MM.1S (cell line): ENCODE results near the gene SREBF2.

Source experiments
- DNase-seq: peaks from one replicate; pipeline ENCODE4 v3.0.0-alpha.2; 2015
- H2AFZ ChIP-seq: fragments of 300-600 bp; sonication (generic); 2 replicates; pipeline ENCODE4 v1.6.0; 2016; ENCODE audit warnings: antibody characterized with exemption, low read length
- H3F3A ChIP-seq: fragments of 300-600 bp; sonication (generic); 2 replicates; pipeline ENCODE4 v1.6.1; 2016; ENCODE audit warnings: mild to moderate bottlenecking, antibody characterized with exemption, low read length, moderate library complexity, mixed read lengths; ENCODE audit not compliant: insufficient read depth
- H3K27ac ChIP-seq: fragments of 300-600 bp; sonication (generic); 2 replicates; pipeline ENCODE4 v1.5.1; 2016; ENCODE audit warnings: mild to moderate bottlenecking, low read length
- H3K27me3 ChIP-seq: fragments of 300-600 bp; sonication (generic); replicated peaks from 2 replicates; pipeline ENCODE4 v1.6.0; 2016; ENCODE audit warnings: low read length; ENCODE audit not compliant: insufficient read depth
- H3K36me3 ChIP-seq: fragments of 300-600 bp; sonication (generic); replicated peaks from 2 replicates; pipeline ENCODE4 v1.6.1; 2016; ENCODE audit warnings: mild to moderate bottlenecking, low read length, mixed read lengths; ENCODE audit not compliant: insufficient read depth
- H3K4me1 ChIP-seq: fragments of 300-600 bp; sonication (generic); 2 replicates; pipeline ENCODE4 v1.6.1; 2016; ENCODE audit warnings: low read length, mixed read lengths
- H3K4me2 ChIP-seq: fragments of 300-600 bp; sonication (generic); 2 replicates; pipeline ENCODE4 v1.6.0; 2016; ENCODE audit warnings: low read depth, low read length
- H3K4me3 ChIP-seq: fragments of 300-600 bp; sonication (generic); 2 replicates; pipeline ENCODE4 v1.5.1; 2016; ENCODE audit warnings: low read length, mixed read lengths
- H3K79me2 ChIP-seq: fragments of 300-600 bp; sonication (generic); 2 replicates; pipeline ENCODE4 v1.6.1; 2016; ENCODE audit warnings: mixed run types, low read length, mixed read lengths
- H3K9ac ChIP-seq: fragments of 300-600 bp; sonication (generic); 2 replicates; pipeline ENCODE4 v1.6.1; 2016; ENCODE audit warnings: low read length, mixed read lengths
- H3K9me2 ChIP-seq: fragments of 300-600 bp; sonication (generic); replicated peaks from 2 replicates; pipeline ENCODE4 v1.6.1; 2016; ENCODE audit warnings: mild to moderate bottlenecking, low read length, mixed read lengths; ENCODE audit not compliant: insufficient read depth
- H3K9me3 ChIP-seq: fragments of 300-600 bp; sonication (generic); replicated peaks from 2 replicates; pipeline ENCODE4 v1.6.1; 2016; ENCODE audit warnings: mild to moderate bottlenecking, low read length, mixed read lengths; ENCODE audit not compliant: insufficient read depth
- H4K20me1 ChIP-seq: fragments of 300-600 bp; sonication (generic); 2 replicates; pipeline ENCODE4 v1.6.1; 2016; ENCODE audit warnings: mild to moderate bottlenecking, low read length, moderate library complexity, mixed read lengths; ENCODE audit not compliant: insufficient read depth
- EZH2 ChIP-seq: fragments of 300-600 bp; sonication (generic); optimal IDR thresholded peaks from 2 replicates; pipeline ENCODE3; 2017; ENCODE audit warnings: low read depth, mild to moderate bottlenecking, antibody characterized with exemption, low read length, mixed read lengths
- EZH2phosphoT487 ChIP-seq: fragments of 300-600 bp; sonication (generic); IDR thresholded peaks from 2 replicates; pipeline ENCODE4 v1.6.1; 2018; ENCODE audit warnings: antibody characterized with exemption, low read length
- TF ChIP-seq, protein P1 (sequence below): fragments of 300-600 bp; sonication (generic); IDR thresholded peaks from 2 replicates; pipeline ENCODE4 v1.5.1; 2016; ENCODE audit warnings: antibody characterized with exemption, low read length, mixed read lengths

The SREBF2 gene

DNA sequence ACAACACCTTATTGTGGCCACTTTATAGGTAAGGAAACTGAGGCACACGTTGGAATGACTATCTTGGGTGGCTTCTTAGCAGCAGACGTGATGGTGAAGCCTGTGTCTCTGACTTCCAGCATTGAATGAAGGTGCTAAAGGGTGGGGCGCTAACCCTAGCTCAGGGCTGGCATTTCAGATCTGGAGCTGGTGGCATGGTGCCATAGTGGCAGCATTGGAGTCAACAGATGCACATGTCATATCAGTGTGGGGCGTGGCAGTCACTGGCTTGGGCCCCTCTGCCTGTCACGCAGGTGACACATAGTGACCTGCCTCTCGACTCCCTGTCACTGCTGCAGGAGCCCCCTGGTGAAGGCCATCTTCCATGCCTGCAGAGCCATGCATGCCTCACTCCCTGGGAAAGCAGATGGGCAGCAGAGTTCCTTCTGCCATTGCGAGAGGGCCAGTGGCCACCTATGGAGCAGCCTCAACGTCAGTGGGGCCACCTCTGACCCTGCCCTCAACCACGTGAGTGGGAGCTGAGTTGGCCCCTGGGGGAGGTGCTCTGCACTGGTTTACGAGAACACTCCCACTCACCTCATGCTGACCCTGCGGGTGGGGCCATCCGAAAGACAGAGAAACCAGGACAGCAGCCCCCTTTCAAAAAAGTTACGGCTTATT lies 67.2 kb downstream of the SREBF2 start:
- Histone ChIP-seq H2AFZ (no peak overlapping the region), H3K9me2 (no peaks in the 10 kb centered on the region), H3K36me3 (peaks cover 14% of the 10 kb centered on the region), H3K4me2 (no peak overlapping the region), H3K4me1 (no peaks in the 10 kb centered on the region), H3F3A (no peaks in the 10 kb centered on the region; the same call in 1 of the 2 replicates), H3K27me3 (no peaks in the 10 kb centered on the region), H4K20me1 (no peaks in the 10 kb centered on the region), H3K9me3 (no peaks in the 10 kb centered on the region), H3K27ac (no peak overlapping the region), H3K4me3 (no peak overlapping the region), H3K79me2 (no peaks in the 10 kb centered on the region), H3K9ac (no peak overlapping the region)
- DNase-seq = no peak
- TF ChIP-seq EZH2 (no peak), EZH2phosphoT487 (no peak)
- TF ChIP-seq, protein P1, sequence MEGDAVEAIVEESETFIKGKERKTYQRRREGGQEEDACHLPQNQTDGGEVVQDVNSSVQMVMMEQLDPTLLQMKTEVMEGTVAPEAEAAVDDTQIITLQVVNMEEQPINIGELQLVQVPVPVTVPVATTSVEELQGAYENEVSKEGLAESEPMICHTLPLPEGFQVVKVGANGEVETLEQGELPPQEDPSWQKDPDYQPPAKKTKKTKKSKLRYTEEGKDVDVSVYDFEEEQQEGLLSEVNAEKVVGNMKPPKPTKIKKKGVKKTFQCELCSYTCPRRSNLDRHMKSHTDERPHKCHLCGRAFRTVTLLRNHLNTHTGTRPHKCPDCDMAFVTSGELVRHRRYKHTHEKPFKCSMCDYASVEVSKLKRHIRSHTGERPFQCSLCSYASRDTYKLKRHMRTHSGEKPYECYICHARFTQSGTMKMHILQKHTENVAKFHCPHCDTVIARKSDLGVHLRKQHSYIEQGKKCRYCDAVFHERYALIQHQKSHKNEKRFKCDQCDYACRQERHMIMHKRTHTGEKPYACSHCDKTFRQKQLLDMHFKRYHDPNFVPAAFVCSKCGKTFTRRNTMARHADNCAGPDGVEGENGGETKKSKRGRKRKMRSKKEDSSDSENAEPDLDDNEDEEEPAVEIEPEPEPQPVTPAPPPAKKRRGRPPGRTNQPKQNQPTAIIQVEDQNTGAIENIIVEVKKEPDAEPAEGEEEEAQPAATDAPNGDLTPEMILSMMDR = no peak

DNA sequence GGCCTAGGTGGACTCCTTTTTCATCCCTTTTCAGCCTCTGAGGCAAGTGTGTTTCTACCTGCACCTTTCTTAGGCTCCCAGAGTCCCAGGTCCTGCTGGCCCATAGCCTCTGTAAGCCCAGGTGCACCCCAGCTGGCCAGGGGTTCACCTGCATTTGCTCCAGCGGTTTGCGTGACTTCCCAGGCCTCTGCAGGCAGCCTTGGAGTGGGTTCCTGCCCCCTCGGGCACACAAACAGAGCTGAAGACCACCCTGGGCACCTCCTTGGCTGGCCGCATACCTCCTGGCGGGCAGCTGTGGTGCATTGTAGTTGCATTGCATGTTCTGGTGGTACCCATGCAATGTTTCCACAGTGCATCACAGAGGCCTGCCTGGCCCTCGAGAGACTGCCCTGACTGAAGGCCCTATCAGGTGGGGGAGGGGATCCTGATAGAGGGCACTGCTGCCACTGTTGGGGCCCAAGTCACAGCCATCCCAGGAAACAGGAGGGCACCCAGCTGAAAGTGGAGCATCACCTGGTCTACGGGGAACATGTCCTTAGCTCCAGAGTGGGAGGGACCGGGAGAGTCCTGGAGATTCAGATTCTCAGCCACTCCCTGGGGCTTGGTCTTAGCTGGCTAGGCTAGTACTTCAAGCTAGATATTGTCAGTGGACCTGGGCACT lies 67.9 kb downstream of the SREBF2 start:
- Histone ChIP-seq H3K27me3 (no peaks in the 10 kb centered on the region), H4K20me1 (no peaks in the 10 kb centered on the region), H3F3A (no peaks in the 10 kb centered on the region; the same call in 1 of the 2 replicates), H3K9me2 (no peaks in the 10 kb centered on the region), H3K36me3 (peaks cover 14% of the 10 kb centered on the region), H3K79me2 (no peaks in the 10 kb centered on the region), H3K9ac (no peak overlapping the region), H3K4me2 (no peak overlapping the region), H3K9me3 (no peaks in the 10 kb centered on the region), H3K4me1 (no peaks in the 10 kb centered on the region), H3K4me3 (no peak overlapping the region), H2AFZ (no peak overlapping the region), H3K27ac (no peak overlapping the region)
- no peak for DNase-seq
- TF ChIP-seq EZH2 (no peak), EZH2phosphoT487 (no peak)
- TF ChIP-seq, protein P1 = no peak

DNA sequence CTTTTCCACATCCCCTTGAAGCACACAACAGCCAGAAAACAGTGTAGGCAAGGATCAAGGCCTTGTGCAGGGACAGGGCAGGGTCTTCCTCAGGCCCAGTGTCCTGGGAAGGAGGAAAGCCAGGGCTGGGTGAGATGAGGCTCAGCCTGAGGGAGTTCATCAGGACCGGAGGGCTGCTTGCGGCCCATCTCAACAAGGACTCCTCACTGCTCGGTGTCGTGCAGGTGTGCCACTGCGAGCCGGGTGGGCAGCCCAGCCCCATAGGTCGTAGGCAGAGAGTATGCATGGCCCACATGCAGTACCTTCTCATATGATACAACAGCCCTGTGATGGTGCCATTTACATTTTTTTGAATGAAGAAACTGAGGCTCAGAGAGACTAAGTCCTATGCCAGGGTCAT lies 69.1 kb downstream of the SREBF2 start:
- DNase-seq = no peak
- Histone ChIP-seq H4K20me1 (no peaks in the 10 kb centered on the region), H3K9me3 (no peaks in the 10 kb centered on the region), H3K4me1 (0 out of 2 replicates have a peak, but pooled peaks cover under 1% of the 10 kb centered on the region), H2AFZ (no peak overlapping the region), H3K4me3 (no peak overlapping the region), H3K9ac (no peak overlapping the region), H3K9me2 (no peaks in the 10 kb centered on the region), H3K36me3 (peaks cover 9% of the 10 kb centered on the region), H3K4me2 (no peak overlapping the region), H3K27ac (no peak overlapping the region), H3K27me3 (no peaks in the 10 kb centered on the region), H3F3A (peaks cover under 1% of the 10 kb centered on the region; the same call in 1 of the 2 replicates), H3K79me2 (no peaks in the 10 kb centered on the region)
- TF ChIP-seq, protein P1 = no peak
- no peak for TF ChIP-seq EZH2
- no peak for TF ChIP-seq EZH2phosphoT487
